Stomach (tissue), 4 donors: ENCODE results near the gene SLC66A1.

Experiments
- CTCF ChIP-seq, 7 experiments: fragments of 450-650 bp in 4 of 7; fragments of 200-600 bp in 3 of 7; sonication (generic) in 3 of 7; IDR thresholded peaks; one replicate each; pipeline ENCODE4 v1.5.1; 2016 to 2019; ENCODE audit warnings: antibody characterized with exemption in 7 of 7, control low read depth in 2 of 7, mild to moderate bottlenecking in 1 of 7
- EP300 ChIP-seq: sonication (generic); formaldehyde crosslinking; IDR thresholded peaks from one replicate; pipeline ENCODE4 v1.6.1; 2017; ENCODE audit warnings: antibody characterized with exemption
- POLR2A ChIP-seq, 4 donors: fragments of 450-650 bp; IDR thresholded peaks; one replicate each; pipeline ENCODE4 v1.6.1; 2016; ENCODE audit warnings: antibody characterized with exemption in 4 of 4, control low read depth in 2 of 4, mild to moderate bottlenecking in 1 of 4, moderate library complexity in 1 of 4
- POLR2AphosphoS5 ChIP-seq, 3 donors: sonication (generic); formaldehyde crosslinking; IDR thresholded peaks; one replicate each; pipeline ENCODE4 v1.6.1; 2016; ENCODE audit warnings: antibody characterized with exemption in 3 of 3

GRCh38 chr1:19344831-19345230 is 32.7 kb downstream of the SLC66A1 start:
- TF ChIP-seq EP300, result no peak
- no peak for TF ChIP-seq POLR2AphosphoS5 (IDR thresholded peaks at IDR 0.05)
- TF ChIP-seq POLR2A (IDR thresholded peaks at IDR 0.05), result no peak
- no peak for TF ChIP-seq CTCF (IDR thresholded peaks at IDR 0.05)
